Epithelial cell of alveolus of lung (primary cell): Measurements from ENCODE around the gene ZMYM3. TPM values are rescaled to one million over a fixed set of nuclear protein-coding genes. Genes with fewer than 3 reads are reported as not detected.

Experiments used
- total RNA-seq: library from RNA; depleted of rRNA; stranded (reverse); fragments of >200 nt; gene quantifications from 2 replicates; pipeline ENCODE4 v1.2.1, GENCODE V29; 2015

Gene ZMYM3
- total RNA-seq = 18.9 and 29.6 TPM in 2 replicates

DNA sequence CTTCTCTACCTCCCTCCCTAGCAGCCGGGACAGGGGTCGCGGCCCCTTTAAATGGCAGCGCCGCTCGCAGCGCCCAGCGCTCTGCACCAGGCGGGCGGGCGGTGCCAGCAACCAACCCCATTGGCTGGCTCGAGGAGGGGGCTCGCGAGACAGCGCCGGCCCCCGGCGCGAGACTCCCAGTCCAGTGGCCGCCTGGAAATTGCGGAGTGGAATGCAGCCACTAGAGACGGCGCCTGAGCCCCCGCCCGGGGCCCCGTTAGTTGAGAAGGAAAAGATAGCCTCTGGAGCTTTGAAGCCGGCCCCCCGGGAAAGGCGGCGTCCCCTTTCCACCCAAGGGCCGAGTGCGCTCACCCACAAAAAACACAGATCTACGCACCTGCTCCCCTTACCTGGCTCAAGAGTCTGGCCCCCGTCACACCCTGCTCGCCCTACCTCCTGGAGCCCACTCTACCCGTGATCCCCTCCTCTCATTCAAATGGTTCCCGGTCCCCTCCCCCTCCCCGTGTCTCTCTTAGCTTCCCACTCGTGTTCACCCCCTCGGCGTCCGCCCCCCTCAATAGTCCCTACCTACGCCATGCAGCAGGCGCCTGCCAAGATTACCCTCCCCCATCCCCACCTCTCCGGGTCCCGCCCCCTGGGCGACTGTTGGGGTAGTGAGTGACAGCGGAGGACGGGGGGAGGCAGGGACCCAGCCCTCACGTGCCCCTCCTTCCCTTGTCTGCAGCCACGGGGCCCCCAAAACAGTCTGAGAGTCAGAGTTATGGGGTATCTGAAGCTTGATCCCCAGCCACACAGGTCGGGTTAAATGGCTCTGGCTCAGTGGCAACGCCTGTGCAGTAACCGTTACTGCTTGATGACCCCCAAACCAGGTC lies at the start of gene ZMYM3:
ZMYM3 (minus strand) TSS at position 49 of the 872 bp plus-strand sequence. CDS start 885 bp downstream, outside the sequence.

DNA sequence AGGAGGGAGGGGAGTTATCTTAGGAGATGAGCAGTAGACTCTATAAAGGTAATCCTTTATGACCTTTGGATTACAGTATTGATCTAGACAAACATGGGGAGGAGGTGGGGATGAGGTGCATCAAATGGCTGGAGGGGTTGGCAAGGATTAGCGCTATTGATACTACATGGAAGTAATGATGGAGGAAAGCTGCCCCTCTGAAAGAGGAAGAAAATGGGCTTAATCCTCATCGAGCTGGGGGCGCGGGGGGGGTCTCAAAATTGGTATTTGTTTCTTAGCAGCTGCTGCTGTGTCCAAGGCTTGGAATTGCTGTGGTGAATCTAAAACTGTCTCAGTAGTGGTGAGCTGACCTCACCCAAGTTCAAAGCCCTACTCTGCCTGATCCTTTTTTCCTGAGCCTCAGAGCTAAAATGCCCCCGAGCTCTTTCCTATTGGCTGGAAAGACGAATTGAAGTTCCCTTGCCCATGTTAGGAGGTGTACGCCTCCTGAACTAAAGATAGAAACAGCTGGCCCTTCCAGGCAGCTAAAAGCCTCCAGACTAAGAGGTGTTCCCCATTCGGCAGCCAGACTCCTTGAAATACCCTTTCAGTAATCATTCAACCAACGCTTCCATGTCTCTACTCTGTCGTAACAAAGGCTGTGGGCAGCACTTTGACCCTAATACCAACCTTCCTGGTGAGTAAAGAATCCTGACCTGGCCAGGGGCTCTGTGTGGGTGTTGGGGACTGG lies 47.4 kb upstream of the ZMYM3 start, which contains the start of gene ITGB1BP2:
ITGB1BP2 (plus strand) TSS at position 556 of the 730 bp plus-strand sequence; CDS start at position 613, 57 bp downstream.

DNA sequence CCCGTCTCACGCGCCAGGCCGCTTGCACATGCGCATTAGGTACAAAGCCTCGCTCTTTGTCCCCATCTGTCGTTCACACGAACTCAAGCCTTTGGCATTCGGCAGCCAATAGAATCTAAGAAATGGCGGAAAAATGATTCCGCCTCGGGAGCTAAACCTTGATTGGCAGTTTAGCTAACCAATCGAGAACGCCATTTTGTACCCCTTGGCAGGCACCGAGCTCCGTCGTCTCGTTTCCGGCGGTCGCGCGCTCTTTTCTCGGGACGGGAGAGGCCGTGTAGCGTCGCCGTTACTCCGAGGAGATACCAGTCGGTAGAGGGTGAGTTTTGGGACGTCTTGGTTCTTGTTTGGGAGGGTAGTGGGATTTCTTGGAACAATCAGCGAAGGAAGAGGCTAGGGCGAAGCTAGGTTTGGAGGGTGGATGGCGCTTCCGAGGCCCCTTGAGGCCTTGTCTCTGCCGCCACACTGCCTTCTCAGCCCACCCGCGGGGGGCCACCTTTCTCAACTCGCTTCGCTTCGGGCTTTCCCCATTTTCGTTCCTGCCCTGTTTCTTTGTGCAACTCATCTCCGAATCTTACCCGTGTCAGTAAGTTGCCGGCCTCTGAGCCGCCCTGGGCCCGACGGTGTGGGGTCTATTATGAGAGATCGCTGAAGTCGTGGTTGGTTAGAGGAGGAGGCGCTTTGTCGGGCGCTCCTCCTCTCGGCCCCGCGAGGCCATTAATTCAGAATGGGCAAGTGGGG lies 29.6 kb upstream of the ZMYM3 start, which contains the start of gene NONO:
NONO (plus strand) TSS at position 233 of the 741 bp plus-strand sequence. CDS start 7,003 bp downstream, outside the sequence.

DNA sequence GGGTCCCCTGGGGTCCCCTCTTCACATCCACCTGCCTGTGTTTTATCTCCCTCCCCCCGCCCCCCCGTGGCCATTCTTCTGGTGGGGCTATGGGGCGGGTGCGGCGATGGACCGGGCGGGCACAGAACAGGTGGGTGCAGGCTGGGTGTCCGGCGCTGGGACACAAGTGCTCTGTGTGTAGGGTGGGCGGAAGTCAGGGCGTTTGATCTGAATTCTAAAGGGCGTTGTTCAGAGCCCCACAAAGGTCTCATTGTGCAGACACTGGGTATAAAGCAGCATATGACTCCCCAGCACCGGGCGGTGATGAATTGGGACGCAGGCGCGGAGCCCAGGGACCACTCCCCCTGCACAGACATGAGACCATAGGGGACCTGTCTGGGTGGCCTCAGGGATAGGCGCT lies 31.0 kb downstream of the ZMYM3 start, which contains the start of gene GJB1:
GJB1 (plus strand) TSS at position 296 of the 400 bp plus-strand sequence. CDS start 484 bp downstream, outside the sequence.

Other genes with a start within 250 kb of the ZMYM3 start
- gene SNX12, start 185.8 kb downstream of the ZMYM3 start, total RNA-seq = 42.6 and 68.8 TPM in 2 replicates
- gene FOXO4, start 158.3 kb downstream of the ZMYM3 start, total RNA-seq = 3.6 and 6.8 TPM in 2 replicates
- gene CXorf65, start 147.4 kb downstream of the ZMYM3 start, total RNA-seq = not detected in 2 replicates
- gene IL2RG, start 142.6 kb downstream of the ZMYM3 start, total RNA-seq = not detected in 2 replicates
- 19.0 and 25.6 TPM in 2 replicates for gene MED12, start 135.5 kb downstream of the ZMYM3 start, total RNA-seq
- 0.39 and 3.1 TPM in 2 replicates for gene NLGN3, start 109.3 kb downstream of the ZMYM3 start, total RNA-seq
- gene GJB1, start 30.9 kb downstream of the ZMYM3 start, total RNA-seq = not detected in 2 replicates
- gene NONO, start 29.5 kb upstream of the ZMYM3 start, total RNA-seq = 316 and 409 TPM in 2 replicates
- 0.13 and 0.80 TPM in 2 replicates for gene ITGB1BP2, start 47.6 kb upstream of the ZMYM3 start, total RNA-seq
- 9.7 and 16.8 TPM in 2 replicates for gene TAF1, start 112.2 kb upstream of the ZMYM3 start, total RNA-seq